Right hindlimb (tissue), 1 donor: Measurements from ENCODE around the gene ANXA2R.
"Not testable (repeated sequence)": the region's sequence is repeated elsewhere in the genome, so short reads cannot be mapped to it uniquely, and the experiment has no call there.

Experiments
- DNase-seq: peaks from one replicate; pipeline ENCODE4 v3.0.0-alpha.2; 2018

ANXA2R gene, protein sequence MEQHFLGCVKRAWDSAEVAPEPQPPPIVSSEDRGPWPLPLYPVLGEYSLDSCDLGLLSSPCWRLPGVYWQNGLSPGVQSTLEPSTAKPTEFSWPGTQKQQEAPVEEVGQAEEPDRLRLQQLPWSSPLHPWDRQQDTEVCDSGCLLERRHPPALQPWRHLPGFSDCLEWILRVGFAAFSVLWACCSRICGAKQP

DNA sequence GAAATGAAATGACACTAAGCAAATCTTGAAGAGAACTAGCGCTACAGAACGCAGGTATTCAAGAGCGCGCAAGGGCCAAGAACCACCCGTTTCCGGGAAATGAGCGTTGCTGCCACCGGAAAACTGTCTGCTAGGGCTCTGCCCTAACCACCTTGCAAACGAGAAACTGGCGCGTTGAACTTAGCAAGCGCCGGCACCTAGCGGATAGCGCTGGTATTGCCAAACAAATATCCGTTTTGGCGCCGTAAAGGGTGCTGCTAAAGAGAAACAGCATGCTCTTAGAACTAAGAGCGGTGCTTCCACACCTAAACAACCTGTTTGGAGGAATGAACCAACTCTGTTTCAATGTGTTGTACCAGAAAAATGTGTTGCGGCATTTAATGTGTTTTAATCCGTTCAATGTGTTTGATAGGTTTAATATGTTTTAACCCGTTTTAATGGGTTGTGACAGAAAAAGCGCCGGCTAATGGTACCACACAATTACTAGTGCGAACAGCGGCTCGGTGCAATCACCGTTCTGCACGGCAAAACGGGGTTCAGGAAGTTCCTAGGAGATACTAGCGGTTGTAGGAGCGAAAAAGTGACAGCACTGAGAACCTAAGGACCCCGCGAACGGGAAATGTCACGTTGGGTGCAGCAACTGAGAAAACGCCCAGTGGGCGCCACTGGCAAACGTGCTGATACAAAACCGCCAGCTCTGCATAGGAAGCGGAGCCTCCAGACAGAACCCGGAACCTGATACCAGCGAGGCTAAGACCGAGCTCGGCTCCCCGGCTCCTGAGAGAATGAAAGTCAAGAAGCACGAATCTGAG, at the start of gene ANXA2R:
Gene ANXA2R, minus strand, starts transcription at position 33 of the 812 bp plus-strand sequence. CDS start 273 bp downstream, outside the sequence.
- DNase-seq: peak; percentile 88

DNA sequence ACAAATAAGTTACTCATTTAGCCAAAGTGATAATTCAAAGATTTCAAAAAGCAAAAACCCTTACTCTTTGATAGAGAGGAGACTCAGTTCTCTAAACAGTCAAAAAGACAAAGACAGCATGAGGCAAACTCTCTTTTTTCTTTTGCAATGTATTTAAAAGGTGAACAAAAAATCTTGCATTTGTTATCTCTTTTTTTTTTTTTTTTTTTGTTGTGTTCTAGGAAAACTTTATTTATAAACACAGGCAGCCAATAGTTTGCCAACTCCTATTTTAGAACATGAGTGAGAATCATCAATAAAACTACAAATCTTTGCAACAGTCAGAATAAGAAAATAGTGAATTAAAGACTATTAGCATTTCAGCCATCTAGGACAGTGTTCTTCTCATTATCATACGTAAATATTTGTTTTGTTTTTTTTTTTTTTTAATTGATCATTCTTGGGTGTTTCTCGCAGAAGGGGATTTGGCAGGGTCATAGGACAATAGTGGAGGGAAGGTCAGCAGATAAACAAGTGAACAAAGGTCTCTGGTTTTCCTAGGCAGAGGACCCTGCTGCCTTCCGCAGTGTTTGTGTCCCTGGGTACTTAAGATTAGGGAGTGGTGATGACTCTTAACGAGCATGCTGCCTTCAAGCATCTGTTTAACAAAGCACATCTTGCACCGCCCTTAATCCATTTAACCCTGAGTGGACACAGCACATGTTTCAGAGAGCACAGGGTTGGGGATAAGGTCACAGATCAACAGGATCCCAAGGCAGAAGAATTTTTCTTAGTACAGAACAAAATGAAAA, 46.2 kb upstream of the ANXA2R start:
- DNase-seq: not testable (repeated sequence)

DNA sequence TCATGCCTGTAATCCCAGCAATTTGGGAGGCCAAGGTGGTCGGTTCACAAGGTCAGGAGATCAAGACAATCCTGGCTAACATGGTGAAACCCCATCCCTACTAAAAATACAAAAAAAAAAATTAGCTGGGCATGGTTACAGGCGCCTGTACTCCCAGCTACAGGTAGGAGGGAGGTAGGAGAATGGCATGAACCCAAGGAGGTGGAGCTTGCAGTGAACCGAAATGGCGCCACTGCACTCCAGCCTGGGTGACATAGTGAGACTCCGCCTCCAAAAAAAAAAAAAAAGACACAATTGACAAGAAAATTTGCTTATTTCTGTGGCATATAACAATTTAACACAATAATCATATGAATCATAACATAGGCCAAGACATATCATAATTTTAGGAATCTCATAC, 45.3 kb upstream of the ANXA2R start:
- no peak for DNase-seq

DNA sequence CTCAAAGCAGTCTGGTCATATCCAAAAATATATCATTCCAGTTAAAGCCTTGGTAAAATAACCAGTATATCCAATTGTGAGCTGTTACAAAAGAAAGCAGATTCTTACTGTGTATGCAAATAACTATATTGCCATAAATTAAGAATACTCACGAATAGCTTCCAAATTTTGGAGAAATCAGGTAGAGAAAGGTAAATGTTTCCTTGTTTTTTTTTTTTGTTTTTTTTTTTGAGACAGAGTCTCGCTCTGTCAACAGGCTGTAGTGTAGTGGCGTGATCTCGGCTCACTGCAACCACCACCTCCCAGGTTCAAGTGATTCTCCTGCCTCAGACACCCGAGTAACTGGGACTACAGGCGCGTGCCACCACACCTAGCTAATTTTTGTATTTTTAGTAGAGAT, 44.3 kb upstream of the ANXA2R start:
- not testable (repeated sequence) for DNase-seq

DNA sequence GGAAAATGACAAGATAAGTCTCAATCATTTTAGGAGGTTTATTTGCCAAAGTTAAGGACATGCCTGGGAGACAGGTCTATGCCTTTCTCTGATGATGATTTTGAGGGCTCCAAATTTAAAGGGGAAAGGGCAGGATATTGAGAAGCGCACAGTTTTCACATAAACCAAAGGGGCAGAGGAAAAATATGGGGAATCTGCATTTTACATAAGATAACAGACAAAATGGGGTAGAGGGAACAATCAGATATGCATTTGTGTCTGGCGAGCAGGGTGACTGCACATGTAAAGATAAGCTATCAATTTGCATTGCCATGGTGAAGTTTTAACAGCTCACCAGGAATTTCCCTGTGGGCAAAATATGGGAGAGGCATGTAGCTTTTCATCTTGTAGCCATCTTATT, 41.2 kb upstream of the ANXA2R start:
- DNase-seq: not testable (repeated sequence)

DNA sequence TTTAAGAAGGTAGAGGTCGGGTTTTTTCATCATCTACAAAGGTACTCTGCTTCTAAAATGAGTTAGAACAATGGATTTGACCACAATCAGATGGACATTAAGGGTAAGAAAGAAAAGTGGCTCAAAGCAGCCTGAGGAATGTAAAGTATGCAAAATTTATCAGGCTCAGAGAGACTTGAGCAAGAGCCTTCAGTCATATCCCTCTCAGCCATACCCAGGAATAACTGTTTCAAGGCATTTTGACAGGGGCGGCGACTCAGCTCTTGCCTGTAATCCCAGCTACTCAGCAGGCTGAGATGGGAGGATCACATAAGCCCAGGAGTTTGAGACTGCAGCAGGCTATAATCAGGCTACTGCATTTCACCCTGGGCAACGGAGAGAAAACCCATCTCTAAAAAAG, 38.8 kb upstream of the ANXA2R start:
- no peak for DNase-seq

DNA sequence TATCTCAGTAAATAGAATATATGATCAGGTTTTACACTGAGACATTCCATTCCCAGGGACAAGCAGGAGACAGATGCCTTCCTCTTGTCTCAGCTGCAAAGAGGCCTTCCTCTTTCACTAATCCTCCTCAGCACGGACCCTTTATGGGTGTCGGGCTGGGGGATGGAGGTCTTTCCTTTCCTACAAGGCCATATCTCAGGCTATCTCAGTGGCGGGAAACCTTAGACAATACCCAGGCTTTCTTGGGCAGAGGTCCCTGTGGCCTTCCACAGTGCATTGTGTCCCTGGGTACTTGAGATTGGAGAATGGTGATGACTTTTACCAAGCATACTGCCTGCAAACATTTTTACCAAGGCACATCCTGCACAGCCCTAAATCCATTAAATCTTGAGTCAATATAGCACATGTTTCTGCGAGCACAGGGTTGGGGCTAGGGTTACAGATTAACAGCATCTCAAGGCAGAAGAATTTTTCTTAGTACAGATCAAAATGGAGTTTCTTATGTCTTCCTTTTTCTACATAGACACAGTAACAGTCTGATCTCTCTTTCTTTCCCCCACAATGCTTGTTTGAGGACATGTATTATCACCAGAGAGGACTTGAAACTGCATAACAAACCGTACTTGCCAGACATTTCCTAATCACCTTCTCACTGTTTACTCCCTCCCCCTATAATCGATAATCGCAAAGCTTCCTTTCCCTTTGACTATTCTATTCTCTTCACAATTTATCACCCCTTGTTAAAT, 37.5 kb upstream of the ANXA2R start:
- DNase-seq: not testable (repeated sequence)

DNA sequence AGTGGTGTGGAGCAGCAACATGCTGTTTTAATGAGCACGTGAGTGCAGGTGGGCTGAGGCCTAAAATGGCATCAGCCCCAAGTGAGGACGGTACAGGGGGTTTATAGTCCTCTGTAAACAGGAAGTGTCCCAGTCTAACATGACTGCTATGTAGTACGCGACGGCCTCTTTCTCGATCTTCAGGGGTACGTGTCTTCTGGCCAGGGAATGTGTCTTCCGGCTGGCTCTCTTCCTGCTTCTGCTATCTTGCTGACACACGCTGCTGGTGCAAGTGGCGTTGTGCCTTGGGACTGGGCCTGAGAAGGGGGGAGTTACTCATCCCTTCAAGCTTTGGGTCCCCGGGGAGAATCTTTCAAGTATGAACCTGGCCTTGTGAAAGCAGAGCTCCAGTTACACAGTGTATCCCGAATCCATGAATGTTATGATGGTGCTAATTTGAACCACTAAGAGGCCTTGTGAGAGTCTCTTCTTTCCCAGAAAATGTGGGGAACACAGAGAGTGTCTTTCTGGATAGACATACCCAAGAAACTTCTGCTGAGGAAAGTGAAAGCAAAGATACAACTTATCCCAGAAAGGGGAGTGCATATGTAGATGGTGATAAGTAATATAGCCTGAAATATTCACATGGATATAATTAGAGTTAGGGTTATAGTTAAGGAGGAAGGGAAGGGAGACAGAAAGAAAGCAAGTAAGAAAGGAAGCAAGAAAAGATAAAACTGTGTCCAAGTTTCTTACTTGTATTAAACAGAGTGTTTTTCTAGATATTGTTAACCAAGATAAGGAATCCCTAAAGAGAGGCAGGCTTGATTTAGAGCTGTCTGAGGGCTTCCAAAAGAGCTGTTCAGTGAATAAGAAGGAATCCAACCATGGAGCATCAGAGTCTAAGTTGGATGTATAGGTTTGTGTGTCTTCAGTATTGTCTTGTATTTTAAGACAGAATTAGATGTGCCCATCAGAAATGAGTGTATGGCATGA, 35.5 kb upstream of the ANXA2R start:
- DNase-seq: no peak

DNA sequence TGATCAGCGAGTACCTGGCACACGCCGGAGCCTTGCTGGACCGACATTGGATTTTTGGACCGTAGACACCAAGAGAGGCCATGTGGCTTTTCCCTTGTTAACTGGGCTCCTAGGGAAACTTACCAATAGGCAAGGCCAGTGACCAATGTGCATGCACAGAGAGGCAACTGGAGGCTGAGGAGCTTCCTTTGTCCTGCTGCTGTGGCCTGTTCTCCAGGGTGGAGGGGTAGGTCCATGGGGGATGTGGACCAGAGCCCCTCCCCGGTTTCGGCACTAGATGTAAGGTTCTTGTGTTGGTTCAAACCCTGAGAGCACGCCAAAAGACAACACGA, 34.8 kb upstream of the ANXA2R start:
- no peak for DNase-seq

DNA sequence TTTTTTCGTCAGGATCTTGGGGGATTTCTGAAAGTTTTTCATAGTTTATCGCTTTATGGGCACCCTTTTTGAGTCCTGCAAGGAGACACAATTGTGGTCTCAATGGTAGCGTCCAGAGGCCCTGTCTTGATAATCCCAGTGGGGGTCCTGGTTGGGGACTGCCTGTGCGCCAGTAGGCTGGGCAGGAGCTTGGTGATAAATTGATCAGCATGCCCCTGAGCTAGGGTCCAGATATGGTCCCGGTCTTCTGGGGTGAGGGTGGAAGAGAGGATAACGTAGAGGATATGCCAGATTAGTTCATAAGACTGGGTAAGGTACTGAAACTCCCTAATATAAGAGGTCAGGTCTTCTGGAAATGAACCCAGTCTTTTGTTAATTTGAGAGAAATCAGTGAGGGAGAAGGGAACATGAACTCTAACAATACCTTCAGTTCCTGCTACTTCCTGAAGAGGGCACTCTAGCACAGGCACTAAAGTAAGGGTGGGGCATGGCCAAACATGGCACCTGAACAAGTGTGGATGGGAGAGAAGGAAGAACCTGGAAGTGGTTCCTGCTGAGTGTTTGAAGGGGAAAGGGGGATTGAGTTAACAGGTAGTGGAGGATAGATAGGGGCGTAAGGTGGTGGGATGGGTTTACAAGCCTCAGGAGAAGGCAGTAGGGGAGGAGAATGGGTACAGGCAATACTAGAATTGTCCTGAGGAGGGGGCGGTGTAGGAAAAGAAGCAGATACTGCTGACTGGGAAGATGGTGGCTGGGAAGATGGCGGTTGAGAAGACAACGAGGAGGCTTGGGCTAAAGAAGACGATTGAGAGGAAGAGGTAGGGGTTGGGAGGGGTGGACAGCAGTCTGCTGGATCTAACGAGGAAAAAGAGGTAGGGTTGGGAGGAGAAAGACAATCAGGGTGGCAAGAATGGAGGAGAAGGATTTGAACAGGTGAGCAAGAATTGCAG, 33.8 kb upstream of the ANXA2R start:
- no peak for DNase-seq

DNA sequence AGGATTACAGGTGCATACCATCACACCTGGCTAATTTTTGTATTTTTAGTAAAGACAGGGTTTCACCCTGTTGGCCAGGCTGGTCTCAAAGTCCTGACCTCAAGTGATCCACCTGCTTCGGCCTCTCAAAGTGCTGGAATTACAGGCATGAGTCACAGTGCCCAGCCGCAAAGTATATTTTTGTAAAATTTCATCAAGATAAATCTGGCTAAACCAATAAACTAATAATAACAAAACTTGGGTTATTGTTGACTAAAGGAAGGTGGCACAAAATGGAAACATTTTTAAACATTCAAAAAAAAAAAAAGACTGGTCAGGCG, 29.2 kb upstream of the ANXA2R start:
- not testable (repeated sequence) for DNase-seq

DNA sequence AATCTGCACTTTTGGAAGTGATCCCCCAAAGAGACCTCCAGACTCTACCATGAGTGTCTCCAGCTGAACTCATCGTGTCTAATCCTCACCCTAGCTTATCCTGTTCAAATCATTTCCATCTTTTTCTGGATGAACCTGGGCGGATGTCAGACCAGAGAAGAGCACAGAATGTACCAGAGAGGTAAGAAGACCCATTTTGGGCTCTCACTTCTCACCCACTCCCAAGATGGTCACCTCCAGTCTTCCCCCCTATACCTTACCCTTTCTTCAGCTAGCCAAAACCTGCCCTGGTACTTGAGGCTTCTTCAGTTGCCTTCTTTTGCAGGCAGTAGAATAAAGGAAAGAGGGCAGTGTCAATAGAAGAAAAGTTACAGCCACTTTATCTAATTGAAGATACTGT, 27.9 kb upstream of the ANXA2R start:
- DNase-seq: no peak

DNA sequence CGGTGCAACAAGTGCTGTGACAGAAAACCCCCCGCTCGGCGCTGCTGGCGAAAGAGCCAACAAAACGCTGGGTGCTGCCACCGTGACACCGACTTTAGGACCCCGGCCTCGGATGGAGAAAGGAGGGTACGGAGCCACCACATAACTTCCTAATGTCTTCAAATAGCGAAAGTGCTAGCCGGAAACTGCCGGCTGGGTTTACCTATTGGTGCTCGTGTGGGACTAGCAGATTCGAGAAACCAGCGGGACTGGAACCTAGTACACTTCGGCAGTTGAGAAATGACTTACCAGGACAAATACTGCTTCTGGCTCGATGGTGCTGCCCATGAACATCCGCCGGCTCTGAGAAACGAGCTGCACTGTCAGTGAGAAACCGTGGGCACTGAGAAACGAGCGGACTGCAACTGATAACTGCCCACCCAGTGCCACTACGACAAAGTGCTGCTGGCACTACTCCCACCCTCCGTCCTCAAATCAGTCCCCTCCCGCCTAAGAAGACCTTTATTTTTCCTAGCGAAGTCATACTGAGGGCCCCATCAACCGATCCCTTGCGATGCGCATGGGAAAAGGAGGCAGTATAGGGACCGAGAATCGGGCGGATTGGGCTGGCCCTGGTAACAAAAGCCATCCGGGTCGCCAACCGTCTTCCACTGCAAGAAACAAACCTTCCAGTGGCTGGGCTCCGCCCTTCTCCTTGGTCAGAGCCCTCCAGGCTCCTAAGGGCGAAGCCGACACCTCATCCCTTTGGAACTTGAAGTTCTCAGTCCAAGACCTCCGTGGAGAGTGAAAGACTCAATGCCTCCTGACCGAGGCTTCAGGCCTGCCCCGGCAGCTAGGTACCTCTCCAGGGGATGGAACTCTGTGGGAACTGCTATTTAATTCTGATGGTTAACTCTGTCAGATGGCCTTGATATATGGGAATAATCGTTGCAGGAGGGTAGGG, 27.0 kb upstream of the ANXA2R start:
- DNase-seq: peak; percentile 94

DNA sequence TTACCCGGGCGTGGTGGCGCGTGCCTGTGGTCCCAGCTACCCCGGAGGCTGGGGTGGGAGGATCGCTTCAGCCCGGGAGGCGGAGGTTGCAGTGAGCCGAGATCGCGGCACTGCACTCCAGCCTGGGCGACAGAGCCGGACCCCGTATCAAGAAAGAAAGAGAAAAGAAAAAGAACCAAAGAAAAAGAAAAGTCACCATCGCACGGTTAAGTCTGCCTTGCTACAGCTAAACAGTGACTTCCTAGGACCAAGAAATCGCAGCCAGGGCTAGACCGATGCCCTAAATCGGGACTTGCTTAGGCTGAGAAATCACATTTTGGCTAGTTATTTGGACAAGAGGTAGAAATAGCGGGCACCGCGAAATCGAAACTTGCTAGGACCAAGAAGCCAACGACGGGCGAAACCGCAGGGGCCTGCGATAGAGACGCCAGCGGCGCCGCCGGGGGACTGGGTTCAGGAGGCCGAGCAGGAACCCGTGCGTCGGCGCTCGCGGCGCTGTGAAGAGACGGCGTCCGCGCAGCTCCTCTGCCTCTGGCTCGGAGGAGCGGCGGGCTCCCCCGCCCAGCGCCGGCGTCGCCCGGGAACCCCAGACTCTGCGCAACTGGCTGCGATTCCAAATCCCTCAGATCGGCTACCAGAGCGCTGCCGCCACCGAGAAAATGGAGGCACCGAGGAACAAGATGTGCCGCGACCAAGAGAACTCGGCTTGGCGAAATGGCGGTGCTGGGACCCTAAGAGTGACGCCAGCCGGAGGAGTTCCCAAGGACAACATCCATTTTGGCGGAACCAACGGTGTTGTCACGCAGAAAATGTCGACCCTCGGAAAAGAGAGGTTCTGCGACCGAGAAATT, 26.1 kb upstream of the ANXA2R start:
- peak; percentile 84 for DNase-seq

DNA sequence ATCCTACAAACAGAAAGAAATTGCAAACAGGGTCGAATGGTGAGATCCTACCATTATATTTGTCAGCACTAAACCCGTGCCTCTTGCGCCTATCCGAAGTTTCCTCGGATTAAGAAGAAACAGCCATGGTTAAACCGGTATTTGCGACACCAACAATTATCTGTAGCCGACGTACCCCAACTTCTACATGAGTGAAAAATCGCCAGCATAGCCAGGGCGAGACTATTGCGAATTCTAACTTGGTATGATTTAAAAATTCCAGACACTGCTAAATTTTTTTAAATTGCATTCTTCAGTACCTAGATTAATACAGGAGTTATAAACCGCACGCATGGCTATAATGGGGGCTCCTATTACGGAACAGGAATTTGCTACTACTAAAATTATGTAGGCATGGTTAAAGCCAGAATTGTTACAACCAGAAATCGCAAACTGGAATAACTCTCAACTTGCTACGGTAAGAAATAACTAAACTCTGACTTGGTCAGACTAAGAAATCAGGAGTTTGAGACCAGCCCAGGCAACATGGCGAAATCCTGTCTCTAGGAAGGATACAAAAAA, 25.3 kb upstream of the ANXA2R start:
- no peak for DNase-seq

DNA sequence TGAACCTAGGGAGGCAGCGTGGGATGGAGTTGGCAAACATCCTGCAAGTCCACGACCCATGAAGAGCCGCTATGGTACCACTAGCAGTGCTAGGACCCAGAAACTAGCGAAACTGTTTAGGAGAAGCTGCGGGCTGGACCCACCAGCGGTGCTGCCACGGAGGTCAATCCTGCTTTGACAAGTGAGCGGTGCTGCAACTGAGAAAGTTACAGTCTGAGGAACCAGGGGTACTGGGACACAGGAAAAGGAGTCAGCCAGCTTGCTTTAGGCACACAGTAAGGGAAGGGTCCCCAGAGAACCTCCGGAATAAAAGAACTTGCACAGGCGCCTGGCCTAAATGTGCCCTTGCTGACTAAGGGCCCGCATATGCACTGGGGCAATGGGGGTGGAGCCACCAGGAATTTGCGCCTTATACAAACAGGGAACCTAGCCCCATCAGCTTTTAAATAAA, 23.6 kb upstream of the ANXA2R start:
- no peak for DNase-seq

DNA sequence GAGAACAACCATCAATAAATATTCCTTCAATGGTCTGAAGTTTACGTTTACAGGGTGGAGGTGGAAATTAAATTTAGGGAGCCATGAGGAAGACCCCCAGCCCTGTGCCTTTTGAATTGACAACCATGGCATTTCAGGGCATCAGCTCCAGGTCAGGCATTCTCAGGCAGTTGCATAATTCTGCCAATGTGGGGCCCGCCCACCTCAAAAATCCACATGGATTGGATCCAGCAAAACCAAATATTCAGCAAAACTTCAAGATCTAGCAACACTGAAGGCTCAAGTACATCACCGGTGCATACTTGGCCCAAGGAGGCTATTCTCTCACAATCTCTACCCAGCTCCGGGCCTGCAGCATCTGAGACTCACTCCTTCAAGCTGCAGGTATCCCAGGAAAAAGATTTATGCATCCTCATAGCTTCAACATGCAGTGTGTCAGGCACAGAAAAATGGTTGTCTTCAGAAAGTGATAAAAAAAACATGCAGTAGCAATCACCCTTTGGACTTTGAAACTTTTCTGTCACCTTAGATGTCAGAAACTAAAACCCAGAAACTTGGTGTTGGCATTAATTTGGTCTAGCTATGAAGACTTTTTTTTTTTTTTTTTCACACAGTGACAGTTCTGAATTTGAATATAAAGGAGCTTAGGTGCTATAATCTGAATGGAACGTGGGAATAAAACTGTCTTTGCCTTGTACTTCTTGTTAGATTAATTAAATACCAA, 21.4 kb upstream of the ANXA2R start:
- no peak for DNase-seq
